H1 (cell line): ENCODE results near the gene ANGPTL5. TPM values are rescaled to one million over a fixed set of nuclear protein-coding genes. Genes with fewer than 3 reads are reported as not detected.

Experiments
- ASH2L ChIP-seq: fragments of 200-600, 300-600 bp; sonication (generic); IDR thresholded peaks from one replicate; pipeline ENCODE4 v1.7.1; 2017; ENCODE audit warnings: low read length
- CEBPB ChIP-seq: IDR thresholded peaks from 2 replicates; pipeline ENCODE4 v1.6.1; 2012; ENCODE audit warnings: low read depth, low read length
- CHD2 ChIP-seq: IDR thresholded peaks from 2 replicates; pipeline ENCODE4 v1.6.1; 2012; ENCODE audit warnings: low read length, improper control_type of control experiment
- CTBP2 ChIP-seq: IDR thresholded peaks from 2 replicates; pipeline ENCODE4 v1.7.0; 2011; ENCODE audit warnings: borderline replicate concordance, mild to moderate bottlenecking, moderate library complexity, mixed read lengths, low read length; ENCODE audit not compliant: insufficient read depth, insufficient read length
- KDM4A ChIP-seq: IDR thresholded peaks from one replicate; pipeline ENCODE4 v1.7.1; 2012; ENCODE audit warnings: low read depth, mild to moderate bottlenecking, moderate library complexity, low read length, inconsistent platforms; ENCODE audit not compliant: severe bottlenecking
- MAX ChIP-seq: IDR thresholded peaks from 2 replicates; pipeline ENCODE4 v1.6.1; 2012; ENCODE audit warnings: inconsistent platforms
- POLR2AphosphoS5 ChIP-seq: IDR thresholded peaks from 2 replicates; pipeline ENCODE4 v1.6.1; 2011; ENCODE audit warnings: low read depth, low read length
- SP2 ChIP-seq: IDR thresholded peaks from 2 replicates; pipeline ENCODE4 v1.6.1; 2012; ENCODE audit warnings: mild to moderate bottlenecking, low read length, inconsistent platforms
- ZNF274 ChIP-seq: IDR thresholded peaks from 2 replicates; pipeline ENCODE4 v1.7.0; 2012; ENCODE audit warnings: low read length, borderline replicate concordance; ENCODE audit errors: extremely low read depth
- polyA plus RNA-seq, 7 experiments: library from polyadenylated mRNA; depleted of rRNA in 3 of 7; stranded (reverse) in 5 of 7; unstranded in 2 of 7; fragments of >200 nt in 5 of 7; fragments of 200-250 nt in 2 of 7; gene quantifications; 1 replicate in 5 of 7; 2 replicates in 1 of 7; 4 replicates in 1 of 7; pipeline versions ENCODE4 v1.2.1 to v1.2.3, GENCODE V29; 2011 to 2013; ENCODE audit warnings: missing spikeins in 2 of 7, mixed read lengths in 2 of 7
- total RNA-seq: library from RNA; stranded (reverse); fragmentation: NEBNext Ultra II Directional; extraction: Animal tissue kit (Norgen Biotek cat#: 25700); gene quantifications from 2 replicates; pipeline ENCODE4 v1.2.1, GENCODE V29; 2021

The ANGPTL5 gene
- total and polyA plus RNA-seq, 2 of the 8 experiments (the other 6 are each of a cell fraction or from before 2014, with no cell fraction given): not detected

- TF ChIP-seq POLR2AphosphoS5: no peak
- TF ChIP-seq CHD2: no peak
- TF ChIP-seq ASH2L: no peak
- no peak for TF ChIP-seq CTBP2
- no peak for TF ChIP-seq MAX
- no peak for TF ChIP-seq CEBPB
- TF ChIP-seq ZNF274: no peak
- no peak for TF ChIP-seq KDM4A
- no peak for TF ChIP-seq SP2
These were observed 30.7 kb downstream of the ANGPTL5 start (continued) for GRCh38 chr11:101885631-101886030.
